ENCODE measurements around the gene KLRK1.
A peak's percentile ranks its signal among the peaks of the same experiment; 100 is the strongest.
"Not testable (repeated sequence)": the region's sequence is repeated elsewhere in the genome, so short reads cannot be mapped to it uniquely, and the experiment has no call there.

The KLRK1 gene

GRCh38 chr12:10340946-10341345 is 48.9 kb downstream of the KLRK1 start:
- H3K4me3 ChIP-seq (ENCODE audit: control insufficient read depth in 1 of 7, extremely low read depth in 1 of 7, insufficient read depth in 4 of 7, low read depth in 2 of 7, low read length in 6 of 7); H3K27me3 ChIP-seq (replicated peaks in 2 of 5; ENCODE audit: control insufficient read depth in 4 of 5, insufficient read depth in 5 of 5, low read length in 4 of 5); H3K27ac ChIP-seq (ENCODE audit: insufficient read depth in 1 of 2, low read depth in 1 of 2, low read length in 2 of 2, poor library complexity in 1 of 2, severe bottlenecking in 2 of 2); H3K9me3 ChIP-seq (ENCODE audit: control extremely low read depth in 1 of 5, control insufficient read depth in 4 of 5, insufficient read depth in 2 of 5, low read depth in 1 of 5, low read length in 4 of 5); H3K36me3 ChIP-seq (ENCODE audit: control insufficient read depth in 4 of 4, insufficient read depth in 4 of 4, low read length in 3 of 4); CTCF ChIA-PET; H3K4me1 ChIP-seq (ENCODE audit: control extremely low read depth in 1 of 4, control insufficient read depth in 4 of 4, insufficient read depth in 4 of 4, low read length in 3 of 4); POLR2A ChIA-PET; DNase-seq: not testable (repeated sequence)
- no CpG with 5 or more reads among the region's 2 CpGs for WGBS (ENCODE audit: insufficient coverage)

- Histone ChIP-seq H3K4me3 (ENCODE audit: control insufficient read depth in 1 of 7, extremely low read depth in 1 of 7, insufficient read depth in 4 of 7, low read depth in 2 of 7, low read length in 6 of 7) (no peak overlapping the region), H3K4me1 (ENCODE audit: control extremely low read depth in 1 of 4, control insufficient read depth in 4 of 4, insufficient read depth in 4 of 4, low read length in 3 of 4) (no peaks in the 10 kb centered on the region), H3K27ac (ENCODE audit: insufficient read depth in 1 of 2, low read depth in 1 of 2, low read length in 2 of 2, poor library complexity in 1 of 2, severe bottlenecking in 2 of 2) (no peak overlapping the region), H3K36me3 (ENCODE audit: control insufficient read depth in 4 of 4, insufficient read depth in 4 of 4, low read length in 3 of 4) (no peaks in the 10 kb centered on the region), H3K27me3 (replicated peaks in 2 of 5; ENCODE audit: control insufficient read depth in 4 of 5, insufficient read depth in 5 of 5, low read length in 4 of 5) (no peaks in the 10 kb centered on the region), H3K9me3 (ENCODE audit: control extremely low read depth in 1 of 5, control insufficient read depth in 4 of 5, insufficient read depth in 2 of 5, low read depth in 1 of 5, low read length in 4 of 5) (peaks cover 0 to 6% (median 0%) of the 10 kb centered on the region in 5 experiments)
- no peak for DNase-seq
- CTCF ChIA-PET = interaction anchor here (0.8 kb wide), 1 partner anchor 103 kb away, joined by 4 read pairs; no protein-coding TSS in a partner anchor
- POLR2A ChIA-PET = interaction anchor here (0.6 kb wide), 1 partner anchor 447 kb away, joined by 4 read pairs; no protein-coding TSS in a partner anchor
- 90% methylated on average over 7 of the region's 9 CpGs for WGBS (ENCODE audit: insufficient coverage)
Observed at GRCh38 chr12:10339053-10339840, 50.6 kb downstream of the KLRK1 start.

GRCh38 chr12:10338470-10338869 is 51.4 kb downstream of the KLRK1 start:
- CTCF ChIA-PET; H3K4me3 ChIP-seq (ENCODE audit: control insufficient read depth in 1 of 7, extremely low read depth in 1 of 7, insufficient read depth in 4 of 7, low read depth in 2 of 7, low read length in 6 of 7); H3K4me1 ChIP-seq (ENCODE audit: control extremely low read depth in 1 of 4, control insufficient read depth in 4 of 4, insufficient read depth in 4 of 4, low read length in 3 of 4); H3K9me3 ChIP-seq (ENCODE audit: control extremely low read depth in 1 of 5, control insufficient read depth in 4 of 5, insufficient read depth in 2 of 5, low read depth in 1 of 5, low read length in 4 of 5); DNase-seq; H3K27ac ChIP-seq (ENCODE audit: insufficient read depth in 1 of 2, low read depth in 1 of 2, low read length in 2 of 2, poor library complexity in 1 of 2, severe bottlenecking in 2 of 2); H3K27me3 ChIP-seq (replicated peaks in 2 of 5; ENCODE audit: control insufficient read depth in 4 of 5, insufficient read depth in 5 of 5, low read length in 4 of 5); H3K36me3 ChIP-seq (ENCODE audit: control insufficient read depth in 4 of 4, insufficient read depth in 4 of 4, low read length in 3 of 4): not testable (repeated sequence)
- POLR2A ChIA-PET = interaction anchor here (0.6 kb wide), 1 partner anchor 447 kb away, joined by 4 read pairs; no protein-coding TSS in a partner anchor
- no CpG with 5 or more reads among the region's 4 CpGs for WGBS (ENCODE audit: insufficient coverage)

GRCh38 chr12:10336196-10336595 is 53.6 kb downstream of the KLRK1 start:
- H3K4me1 ChIP-seq (ENCODE audit: control extremely low read depth in 1 of 4, control insufficient read depth in 4 of 4, insufficient read depth in 4 of 4, low read length in 3 of 4); H3K4me3 ChIP-seq (ENCODE audit: control insufficient read depth in 1 of 7, extremely low read depth in 1 of 7, insufficient read depth in 4 of 7, low read depth in 2 of 7, low read length in 6 of 7); POLR2A ChIA-PET; CTCF ChIA-PET; H3K36me3 ChIP-seq (ENCODE audit: control insufficient read depth in 4 of 4, insufficient read depth in 4 of 4, low read length in 3 of 4); H3K9me3 ChIP-seq (ENCODE audit: control extremely low read depth in 1 of 5, control insufficient read depth in 4 of 5, insufficient read depth in 2 of 5, low read depth in 1 of 5, low read length in 4 of 5); H3K27ac ChIP-seq (ENCODE audit: insufficient read depth in 1 of 2, low read depth in 1 of 2, low read length in 2 of 2, poor library complexity in 1 of 2, severe bottlenecking in 2 of 2); DNase-seq; H3K27me3 ChIP-seq (replicated peaks in 2 of 5; ENCODE audit: control insufficient read depth in 4 of 5, insufficient read depth in 5 of 5, low read length in 4 of 5): not testable (repeated sequence)
- WGBS (ENCODE audit: insufficient coverage) = 92% methylated on average over 2 of the region's 4 CpGs

- WGBS (ENCODE audit: insufficient coverage) = no CpG with 5 or more reads among the region's 2 CpGs
- no peaks in the 10 kb centered on the region for H3K36me3 ChIP-seq (ENCODE audit: control insufficient read depth in 4 of 4, insufficient read depth in 4 of 4, low read length in 3 of 4)
- H3K4me3 ChIP-seq (ENCODE audit: control insufficient read depth in 1 of 7, extremely low read depth in 1 of 7, insufficient read depth in 4 of 7, low read depth in 2 of 7, low read length in 6 of 7) = no peak overlapping the region
- ChIA-PET POLR2A (interaction anchor here (0.7 kb wide), 1 partner anchor 480 kb away, joined by 3 read pairs; no protein-coding TSS in a partner anchor), CTCF (interaction anchor here (0.5 to 3.2 kb wide), 5 partner anchors 34 to 286 kb away, joined by 3 to 16 read pairs (median 4); no protein-coding TSS in a partner anchor)
- peak; percentile 54 to 70 (median 67) for DNase-seq
- H3K9me3 ChIP-seq (ENCODE audit: control extremely low read depth in 1 of 5, control insufficient read depth in 4 of 5, insufficient read depth in 2 of 5, low read depth in 1 of 5, low read length in 4 of 5) = no peaks in the 10 kb centered on the region
- no peak overlapping the region for H3K27ac ChIP-seq (ENCODE audit: insufficient read depth in 1 of 2, low read depth in 1 of 2, low read length in 2 of 2, poor library complexity in 1 of 2, severe bottlenecking in 2 of 2)
- no peaks in the 10 kb centered on the region for H3K27me3 ChIP-seq (replicated peaks in 2 of 5; ENCODE audit: control insufficient read depth in 4 of 5, insufficient read depth in 5 of 5, low read length in 4 of 5)
- H3K4me1 ChIP-seq (ENCODE audit: control extremely low read depth in 1 of 4, control insufficient read depth in 4 of 4, insufficient read depth in 4 of 4, low read length in 3 of 4) = no peaks in the 10 kb centered on the region
Observed at GRCh38 chr12:10331642-10332239, 58.1 kb downstream of the KLRK1 start.

GRCh38 chr12:10328691-10329090 is 61.1 kb downstream of the KLRK1 start:
- CTCF ChIA-PET; H3K27me3 ChIP-seq (replicated peaks in 2 of 5; ENCODE audit: control insufficient read depth in 4 of 5, insufficient read depth in 5 of 5, low read length in 4 of 5); H3K9me3 ChIP-seq (ENCODE audit: control extremely low read depth in 1 of 5, control insufficient read depth in 4 of 5, insufficient read depth in 2 of 5, low read depth in 1 of 5, low read length in 4 of 5); H3K4me1 ChIP-seq (ENCODE audit: control extremely low read depth in 1 of 4, control insufficient read depth in 4 of 4, insufficient read depth in 4 of 4, low read length in 3 of 4); H3K36me3 ChIP-seq (ENCODE audit: control insufficient read depth in 4 of 4, insufficient read depth in 4 of 4, low read length in 3 of 4); H3K27ac ChIP-seq (ENCODE audit: insufficient read depth in 1 of 2, low read depth in 1 of 2, low read length in 2 of 2, poor library complexity in 1 of 2, severe bottlenecking in 2 of 2); POLR2A ChIA-PET; H3K4me3 ChIP-seq (ENCODE audit: control insufficient read depth in 1 of 7, extremely low read depth in 1 of 7, insufficient read depth in 4 of 7, low read depth in 2 of 7, low read length in 6 of 7): not testable (repeated sequence)
- peak in 2 of 3 donors; percentile 26 to 33 for DNase-seq
- 90% methylated on average over 2 of the region's 2 CpGs for WGBS (ENCODE audit: insufficient coverage)
